Lower leg skin (tissue), 3 donors: Measurements from ENCODE around the gene DNMT3B.

Source experiments
- CTCF ChIP-seq, 3 donors: fragments of 450-650 bp; IDR thresholded peaks; one replicate each; pipeline ENCODE4 v1.5.1; 2016; ENCODE audit warnings: antibody characterized with exemption in 3 of 3, mild to moderate bottlenecking in 3 of 3, moderate library complexity in 2 of 3
- POLR2A ChIP-seq, 2 donors: fragments of 450-650 bp; IDR thresholded peaks; one replicate each; pipeline ENCODE4 v1.6.1; 2016 to 2017; ENCODE audit warnings: antibody characterized with exemption in 2 of 2, mild to moderate bottlenecking in 1 of 2, moderate library complexity in 1 of 2

- TF ChIP-seq POLR2A (IDR thresholded peaks at IDR 0.05) (no peak), CTCF (IDR thresholded peaks at IDR 0.05) (no peak)
Observed at GRCh38 chr20:32772046-32772445, 9.9 kb downstream of the DNMT3B start.
